GM13976 (cell line): ENCODE results near the gene CASZ1.

ENCODE experiments used
- DNase-seq: peaks from one replicate; pipeline ENCODE4 v3.0.0; 2012; ENCODE audit warnings: low spot score
- CTCF ChIP-seq: IDR thresholded peaks from 2 replicates; pipeline ENCODE4 v1.5.1; 2012; ENCODE audit warnings: borderline replicate concordance, mild to moderate bottlenecking; ENCODE audit not compliant: insufficient read depth; ENCODE audit errors: extremely low read depth, missing control alignments, control extremely low read depth
- in situ Hi-C: fragments of 300-500 bp; cut with MboI; formaldehyde crosslinking; loops from one replicate; pipeline ENCODE4 v1.12.0; 2022; ENCODE audit warnings: low sequenced_read_pairs, mixed read lengths, inconsistent platforms; ENCODE audit not compliant: unreplicated experiment

CASZ1 gene

GRCh38 chr1:10751561-10752085, 44.8 kb downstream of the CASZ1 start:
- DNase-seq = no peak
- TF ChIP-seq CTCF = no peak
- in situ Hi-C loops = no loop called here

GRCh38 chr1:10751160-10751559, 45.3 kb downstream of the CASZ1 start:
- no peak for DNase-seq
- TF ChIP-seq CTCF = no peak
- in situ Hi-C loops = no loop called here

- no peak for TF ChIP-seq CTCF
- in situ Hi-C loops = no loop called here
- no peak for DNase-seq
These were observed 50.5 kb downstream of the CASZ1 start for GRCh38 chr1:10745886-10746455.

GRCh38 chr1:10745383-10745782, 51.1 kb downstream of the CASZ1 start:
- TF ChIP-seq CTCF = no peak
- in situ Hi-C loops = no loop called here
- DNase-seq = no peak

- DNase-seq = no peak
- no peak for TF ChIP-seq CTCF
- in situ Hi-C loops = no loop called here
These were observed 51.7 kb downstream of the CASZ1 start for GRCh38 chr1:10744654-10745238.

GRCh38 chr1:10744029-10744428, 52.4 kb downstream of the CASZ1 start:
- no peak for DNase-seq
- in situ Hi-C loops = no loop called here
- TF ChIP-seq CTCF = no peak
